Lower leg skin (tissue), 3 donors: Measurements from ENCODE around the gene LIG3.

Experiments
- CTCF ChIP-seq, 3 donors: fragments of 450-650 bp; IDR thresholded peaks; one replicate each; pipeline ENCODE4 v1.5.1; 2016; ENCODE audit warnings: antibody characterized with exemption in 3 of 3, mild to moderate bottlenecking in 3 of 3, moderate library complexity in 2 of 3
- POLR2A ChIP-seq, 2 donors: fragments of 450-650 bp; IDR thresholded peaks; one replicate each; pipeline ENCODE4 v1.6.1; 2016 to 2017; ENCODE audit warnings: antibody characterized with exemption in 2 of 2, mild to moderate bottlenecking in 1 of 2, moderate library complexity in 1 of 2

- no peak for TF ChIP-seq CTCF (IDR thresholded peaks at IDR 0.05)
- no peak for TF ChIP-seq POLR2A (IDR thresholded peaks at IDR 0.05)
Observed at GRCh38 chr17:35046740-35047283, 66.5 kb downstream of the LIG3 start.
